Adipocyte (in vitro differentiated cells): ENCODE measurements around the gene USP21.
A peak's percentile ranks its signal among the peaks of the same experiment; 100 is the strongest.

Experiments
- DNase-seq: peaks from one replicate; pipeline ENCODE4 v3.0.0-alpha.2; 2015; ENCODE audit warnings: low read depth
- H3K27me3 ChIP-seq: replicated peaks from 2 replicates; pipeline ENCODE4 v1.7.0; 2013; ENCODE audit warnings: mild to moderate bottlenecking, low read length, moderate library complexity; ENCODE audit not compliant: control insufficient read depth, insufficient read depth
- H3K36me3 ChIP-seq: 2 replicates; pipeline ENCODE4 v1.7.0; 2013; ENCODE audit warnings: low read length, mild to moderate bottlenecking, moderate library complexity; ENCODE audit not compliant: control insufficient read depth, insufficient read depth, severe bottlenecking
- H3K4me1 ChIP-seq: 2 replicates; pipeline ENCODE4 v1.7.0; 2013; ENCODE audit warnings: mild to moderate bottlenecking, low read length, moderate library complexity; ENCODE audit not compliant: control insufficient read depth, insufficient read depth
- H3K4me3 ChIP-seq: 2 replicates; pipeline ENCODE4 v1.7.0; 2013; ENCODE audit warnings: mild to moderate bottlenecking, low read length, moderate library complexity
- H3K9ac ChIP-seq: 2 replicates; pipeline ENCODE4 v1.7.0; 2013; ENCODE audit warnings: mild to moderate bottlenecking, low read length, moderate library complexity
- H3K9me3 ChIP-seq: 2 replicates; pipeline ENCODE4 v1.7.0; 2013; ENCODE audit warnings: mild to moderate bottlenecking, low read length, moderate library complexity; ENCODE audit not compliant: control insufficient read depth

The USP21 gene

GRCh38 chr1:161196521-161197451 is 37.5 kb downstream of the USP21 start:
- H3K4me3 ChIP-seq, result peak overlapping the region; percentile 87
- H3K4me1 ChIP-seq, result peaks cover 94% of the 10 kb centered on the region

GRCh38 chr1:161197560-161198193 is 38.4 kb downstream of the USP21 start:
- H3K4me3 ChIP-seq, result peak overlapping the region; percentile 87
- peaks cover 90% of the 10 kb centered on the region for H3K4me1 ChIP-seq
- H3K36me3 ChIP-seq, result peaks cover 21% of the 10 kb centered on the region
- H3K9ac ChIP-seq, result peak overlapping the region; percentile 88
- no peaks in the 10 kb centered on the region for H3K9me3 ChIP-seq
- no peak for DNase-seq
- H3K27me3 ChIP-seq, result no peaks in the 10 kb centered on the region

More at GRCh38 chr1:161196521-161197451, 37.5 kb downstream of the USP21 start:
- Histone ChIP-seq H3K36me3 (peaks cover 28% of the 10 kb centered on the region), H3K9me3 (no peaks in the 10 kb centered on the region), H3K9ac (peak overlapping the region; percentile 88), H3K27me3 (no peaks in the 10 kb centered on the region)
- peak; percentile 94 for DNase-seq

DNA sequence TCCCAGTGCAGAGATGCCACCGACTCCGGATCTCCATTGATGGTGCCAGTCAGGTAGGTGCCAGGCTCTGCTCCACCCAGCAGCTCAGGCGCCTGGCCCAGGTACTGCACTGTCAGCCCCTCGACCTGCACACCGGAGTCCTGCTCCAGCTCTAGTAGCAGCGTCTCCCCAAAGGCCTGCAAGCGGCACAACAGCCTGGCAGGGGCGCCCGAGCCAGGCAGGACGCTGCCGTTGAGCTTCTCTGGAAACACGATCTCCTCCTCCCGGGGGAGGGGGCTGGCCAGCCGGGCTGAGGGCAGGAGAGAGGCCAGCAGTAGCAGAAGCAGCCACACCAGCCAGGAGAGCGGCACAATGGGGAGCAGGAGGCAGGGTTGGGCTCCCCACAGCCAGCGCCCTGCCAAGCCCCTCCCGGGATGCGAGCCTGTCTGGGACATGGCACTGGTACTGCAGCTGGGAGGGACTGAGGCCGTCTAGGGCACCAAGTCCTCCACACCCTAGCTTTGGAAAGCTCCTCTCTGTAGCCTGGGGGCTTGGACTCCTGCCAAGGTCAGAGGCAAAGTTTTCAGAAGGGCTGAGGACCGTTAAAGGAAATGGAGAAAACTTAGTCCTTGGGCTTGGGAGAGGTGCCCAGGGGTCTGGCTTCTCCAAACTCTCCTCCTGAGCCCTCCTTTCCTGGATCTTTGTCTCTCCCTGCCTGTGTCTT is 39.0 kb downstream of the USP21 start:
- peaks cover 15% of the 10 kb centered on the region for H3K36me3 ChIP-seq
- DNase-seq, result peak; percentile 79
- H3K9me3 ChIP-seq, result no peaks in the 10 kb centered on the region
- H3K9ac ChIP-seq, result peak overlapping the region; percentile 88
- H3K4me1 ChIP-seq, result peaks cover 89% of the 10 kb centered on the region
- H3K4me3 ChIP-seq, result peak overlapping the region; percentile 87
- no peaks in the 10 kb centered on the region for H3K27me3 ChIP-seq

- Histone ChIP-seq H3K36me3 (peaks cover 20% of the 10 kb centered on the region), H3K27me3 (no peaks in the 10 kb centered on the region), H3K4me1 (peaks cover 89% of the 10 kb centered on the region), H3K9me3 (no peaks in the 10 kb centered on the region), H3K9ac (peak within 1 kb of the TSS; percentile 88), H3K4me3 (peak within 1 kb of the TSS; percentile 87)
- peak; percentile 83 for DNase-seq
Measured at GRCh38 chr1:161198897-161199431, 39.7 kb downstream of the USP21 start, which contains the start of gene ADAMTS4. Gene ADAMTS4, minus strand, starts transcription at chr1:161199054. Its CDS starts 427 bp downstream, at chr1:161198627.

DNA sequence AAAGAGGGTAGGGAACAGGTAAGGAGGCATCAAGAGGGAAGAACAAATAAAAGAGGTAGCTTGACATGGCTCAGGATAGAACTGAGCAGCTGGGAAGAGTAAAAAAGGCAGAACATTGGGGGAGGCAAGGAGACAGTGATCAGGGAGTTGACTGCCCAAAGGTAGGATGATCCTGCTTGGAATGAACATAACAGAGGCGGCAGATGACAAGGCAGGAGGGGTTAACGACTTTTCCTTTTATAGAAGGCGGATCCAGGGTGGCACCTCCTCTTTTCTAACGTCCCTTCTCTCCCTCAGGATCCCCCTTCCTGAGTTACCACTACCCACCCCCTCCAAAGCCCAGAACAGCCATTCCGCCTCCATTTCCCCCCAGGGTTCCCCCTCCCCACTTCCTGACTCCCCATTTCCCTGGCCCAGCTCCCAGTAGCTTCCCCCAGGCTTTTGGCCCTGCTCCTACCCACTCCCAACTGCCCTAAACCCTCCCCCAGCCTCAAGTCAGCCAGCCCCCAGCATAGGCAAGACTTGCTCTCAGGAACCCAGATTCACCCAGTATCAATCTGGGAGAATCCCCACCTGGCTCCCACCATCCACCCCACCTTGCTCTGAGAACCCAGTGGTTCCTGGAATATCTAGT is 40.3 kb downstream of the USP21 start:
- Histone ChIP-seq H3K4me3 (peak overlapping the region; percentile 87), H3K9ac (peak overlapping the region; percentile 88), H3K27me3 (no peaks in the 10 kb centered on the region), H3K9me3 (no peaks in the 10 kb centered on the region), H3K4me1 (peaks cover 89% of the 10 kb centered on the region), H3K36me3 (peaks cover 23% of the 10 kb centered on the region)
- no peak for DNase-seq

DNA sequence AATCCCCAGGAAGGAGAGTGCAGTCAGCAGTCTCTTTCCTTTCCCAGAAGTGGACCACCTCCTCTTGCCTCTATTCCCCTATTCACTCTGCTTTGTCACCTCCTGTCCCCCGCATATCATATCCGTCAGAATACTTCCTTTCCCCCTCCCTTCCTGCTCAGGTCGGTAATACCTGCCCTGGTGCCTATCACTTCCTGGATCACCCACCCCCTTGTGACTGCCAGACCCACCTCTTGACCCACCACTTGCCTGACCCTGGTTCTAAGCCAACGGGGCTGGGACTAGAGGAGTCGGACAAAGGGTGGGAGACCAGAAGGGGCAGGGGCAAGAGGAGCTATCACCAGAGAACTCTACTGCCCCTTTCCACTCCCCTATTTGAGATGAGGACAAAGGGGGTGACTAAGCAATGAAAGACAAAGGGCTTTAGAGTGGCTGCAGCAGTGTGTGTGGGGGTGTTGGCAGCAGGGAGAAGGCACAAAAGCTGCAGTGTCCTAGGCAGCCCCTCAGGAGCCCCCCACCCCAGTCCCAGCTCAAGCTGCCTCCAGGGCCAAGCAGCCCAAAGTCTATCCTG is 41.2 kb downstream of the USP21 start:
- Histone ChIP-seq H3K36me3 (peaks cover 15% of the 10 kb centered on the region), H3K4me1 (peaks cover 86% of the 10 kb centered on the region), H3K9ac (peak overlapping the region; percentile 98), H3K4me3 (peak overlapping the region; percentile 94), H3K27me3 (no peaks in the 10 kb centered on the region), H3K9me3 (no peaks in the 10 kb centered on the region)
- DNase-seq, result no peak

GRCh38 chr1:161200992-161201835 is 41.9 kb downstream of the USP21 start:
- Histone ChIP-seq H3K27me3 (no peaks in the 10 kb centered on the region), H3K4me3 (peak overlapping the region; percentile 94), H3K9ac (peak overlapping the region; percentile 98), H3K9me3 (no peaks in the 10 kb centered on the region), H3K36me3 (peaks cover 17% of the 10 kb centered on the region), H3K4me1 (peaks cover 79% of the 10 kb centered on the region)
- DNase-seq, result peak; percentile 46

- Histone ChIP-seq H3K4me3 (peak within 1 kb of the TSS; percentile 94), H3K9ac (peak within 1 kb of the TSS; percentile 98), H3K36me3 (peaks cover 22% of the 10 kb centered on the region), H3K4me1 (peaks cover 79% of the 10 kb centered on the region), H3K9me3 (no peaks in the 10 kb centered on the region), H3K27me3 (no peaks in the 10 kb centered on the region)
- peak; percentile 100 for DNase-seq
Measured at GRCh38 chr1:161201836-161202712, 42.8 kb downstream of the USP21 start, which contains the start of gene NDUFS2. Gene NDUFS2, plus strand, starts transcription at chr1:161202367. Its CDS starts 19 bp downstream, at chr1:161202386.
